GM12878 (cell line): ENCODE data around the gene DUSP22.

Experiments
- CTCF ChIP-seq, 3 experiments: IDR thresholded peaks in 2 of 3; conservative IDR thresholded peaks in 1 of 3; 2 replicates each; pipeline ENCODE4 v1.5.1; 2011; ENCODE audit warnings: low read depth in 3 of 3, low read length in 3 of 3, mild to moderate bottlenecking in 3 of 3, control low read depth in 2 of 3, moderate library complexity in 2 of 3, inconsistent platforms in 1 of 3, mixed read lengths in 1 of 3; ENCODE audit not compliant: control insufficient read depth in 2 of 3, insufficient read depth in 1 of 3; ENCODE audit errors: extremely low read depth in 1 of 3
- EP300 ChIP-seq, 2 experiments: fragments of 150-350 bp in 1 of 2; IDR thresholded peaks; 2 replicates each; pipeline ENCODE4 v1.6.1; 2011 to 2012; ENCODE audit warnings: low read depth in 2 of 2, low read length in 2 of 2, borderline replicate concordance in 1 of 2, improper control_type of control experiment in 1 of 2, inconsistent platforms in 1 of 2; ENCODE audit not compliant: control insufficient read depth in 1 of 2
- IKZF1 ChIP-seq: fragments of 450-650 bp; conservative IDR thresholded peaks from 2 replicates; pipeline ENCODE4 v1.6.1; 2017; ENCODE audit warnings: antibody characterized with exemption, mild to moderate bottlenecking
- NR2C2 ChIP-seq: IDR thresholded peaks from 2 replicates; pipeline ENCODE4 v1.6.1; 2011; ENCODE audit warnings: borderline replicate concordance, low read depth; ENCODE audit not compliant: control insufficient read depth, insufficient read length
- POLR2A ChIP-seq: IDR thresholded peaks from 2 replicates; pipeline ENCODE4 v1.6.1; 2011; ENCODE audit warnings: low read depth, mild to moderate bottlenecking, low read length
- POLR2AphosphoS5 ChIP-seq: IDR thresholded peaks from 2 replicates; pipeline ENCODE4 v1.6.1; 2011; ENCODE audit warnings: mild to moderate bottlenecking, low read length, inconsistent platforms
- SIN3A ChIP-seq: IDR thresholded peaks from 2 replicates; pipeline ENCODE4 v1.6.1; 2012; ENCODE audit warnings: low read depth, low read length, improper control_type of control experiment
- SPI1 ChIP-seq: IDR thresholded peaks from 2 replicates; pipeline ENCODE4 v1.6.1; 2011; ENCODE audit warnings: low read depth, mild to moderate bottlenecking, low read length, moderate library complexity, borderline replicate concordance; ENCODE audit not compliant: insufficient read depth
- SUZ12 ChIP-seq: fragments of 200-600 bp; sonication (generic); IDR thresholded peaks from one replicate; pipeline ENCODE4 v1.6.1; 2018; ENCODE audit warnings: antibody characterized with exemption, mild to moderate bottlenecking; ENCODE audit not compliant: unreplicated experiment
- ZNF274 ChIP-seq: IDR thresholded peaks from one replicate; pipeline ENCODE4 v1.8.0; 2011; ENCODE audit not compliant: insufficient read length, insufficient read depth
- ZNF687 ChIP-seq: fragments of 450-650 bp; IDR thresholded peaks from 2 replicates; pipeline ENCODE4 v1.6.1; 2017; ENCODE audit warnings: mild to moderate bottlenecking, moderate library complexity

- TF ChIP-seq IKZF1 = no peak
- TF ChIP-seq CTCF (IDR thresholded peaks at IDR 0.05 in 2 of 3, conservative IDR thresholded peaks at IDR 0.05 in 1 of 3; ENCODE audit: control insufficient read depth in 2 of 3, extremely low read depth in 1 of 3, insufficient read depth in 1 of 3, low read depth in 3 of 3, low read length in 3 of 3) = no peak
- TF ChIP-seq POLR2AphosphoS5 = no peak
- TF ChIP-seq SUZ12 = no peak
- TF ChIP-seq ZNF687 = no peak
- TF ChIP-seq POLR2A = no peak
- no peak for TF ChIP-seq EP300 (IDR thresholded peaks at IDR 0.05; ENCODE audit: borderline replicate concordance in 1 of 2, control insufficient read depth in 1 of 2, low read depth in 2 of 2, low read length in 2 of 2)
- TF ChIP-seq NR2C2 = no peak
- no peak for TF ChIP-seq ZNF274
- TF ChIP-seq SPI1 = no peak
- TF ChIP-seq SIN3A = no peak
Measured at GRCh38 chr6:349491-349921, 57.2 kb downstream of the DUSP22 start.
